ENCODE measurements around the gene GGT6.

GGT6 gene

GRCh38 chr17:4550534-4551039 is 9.8 kb downstream of the GGT6 start:
- Histone ChIP-seq H3K27ac (ENCODE audit: low read length) (no peak overlapping the region), H3K79me2 (ENCODE audit: low read length) (peaks cover 40% of the 10 kb centered on the region), H4K20me1 (ENCODE audit: insufficient read depth, low read length) (no peaks in the 10 kb centered on the region), H3K4me2 (ENCODE audit: low read length) (no peak overlapping the region), H2AFZ (ENCODE audit: low read depth, low read length) (no peak overlapping the region), H3K27me3 (ENCODE audit: low read depth, low read length) (no peaks in the 10 kb centered on the region), H3K4me1 (ENCODE audit: low read length) (peaks cover 7% of the 10 kb centered on the region), H3K9ac (ENCODE audit: low read length) (no peak overlapping the region), H3K9me3 (ENCODE audit: insufficient read depth, low read length) (no peaks in the 10 kb centered on the region), H3K4me3 (ENCODE audit: low read length) (no peak overlapping the region), H3K36me3 (replicated peaks; ENCODE audit: low read depth, low read length) (peaks cover 30% of the 10 kb centered on the region)
- TF ChIP-seq CTCF (IDR thresholded peaks at IDR 0.05; ENCODE audit: low read depth, low read length): no peak
- TF ChIP-seq EZH2phosphoT487 (IDR thresholded peaks at IDR 0.05; ENCODE audit: low read depth): no peak

GRCh38 chr17:4549781-4550533 is 10.4 kb downstream of the GGT6 start:
- Histone ChIP-seq H4K20me1 (ENCODE audit: insufficient read depth, low read length) (no peaks in the 10 kb centered on the region), H3K27me3 (ENCODE audit: low read depth, low read length) (no peaks in the 10 kb centered on the region), H3K27ac (ENCODE audit: low read length) (no peak overlapping the region), H3K36me3 (replicated peaks; ENCODE audit: low read depth, low read length) (peaks cover 30% of the 10 kb centered on the region), H3K4me3 (ENCODE audit: low read length) (no peak overlapping the region), H3K9ac (ENCODE audit: low read length) (no peak overlapping the region), H3K4me2 (ENCODE audit: low read length) (no peak overlapping the region), H3K9me3 (ENCODE audit: insufficient read depth, low read length) (no peaks in the 10 kb centered on the region), H3K79me2 (ENCODE audit: low read length) (peaks cover 34% of the 10 kb centered on the region), H2AFZ (ENCODE audit: low read depth, low read length) (no peak overlapping the region), H3K4me1 (ENCODE audit: low read length) (peaks cover 7% of the 10 kb centered on the region)
- no peak for TF ChIP-seq EZH2phosphoT487 (IDR thresholded peaks at IDR 0.05; ENCODE audit: low read depth)
- no peak for TF ChIP-seq CTCF (IDR thresholded peaks at IDR 0.05; ENCODE audit: low read depth, low read length)

- Histone ChIP-seq H3K9ac (ENCODE audit: low read length) (no peak overlapping the region), H2AFZ (ENCODE audit: low read depth, low read length) (no peak overlapping the region), H3K36me3 (replicated peaks; ENCODE audit: low read depth, low read length) (peaks cover 28% of the 10 kb centered on the region)
These were observed 11.5 kb downstream of the GGT6 start for GRCh38 chr17:4548721-4549531.

More at GRCh38 chr17:4548721-4549531, 11.5 kb downstream of the GGT6 start:
- H4K20me1 ChIP-seq (ENCODE audit: insufficient read depth, low read length): no peaks in the 10 kb centered on the region
- H3K4me2 ChIP-seq (ENCODE audit: low read length): no peak overlapping the region
- TF ChIP-seq CTCF (IDR thresholded peaks at IDR 0.05; ENCODE audit: low read depth, low read length) (no peak), EZH2phosphoT487 (IDR thresholded peaks at IDR 0.05; ENCODE audit: low read depth) (no peak)
- H3K9me3 ChIP-seq (ENCODE audit: insufficient read depth, low read length): no peaks in the 10 kb centered on the region
- peaks cover 24% of the 10 kb centered on the region for H3K79me2 ChIP-seq (ENCODE audit: low read length)
- peaks cover 4% of the 10 kb centered on the region for H3K4me1 ChIP-seq (ENCODE audit: low read length)
- no peak overlapping the region for H3K27ac ChIP-seq (ENCODE audit: low read length)
- H3K4me3 ChIP-seq (ENCODE audit: low read length): no peak overlapping the region
- no peaks in the 10 kb centered on the region for H3K27me3 ChIP-seq (ENCODE audit: low read depth, low read length)

All from OCI-LY3 (cell line).